Measurements from ENCODE around the gene METTL13.

DNA sequence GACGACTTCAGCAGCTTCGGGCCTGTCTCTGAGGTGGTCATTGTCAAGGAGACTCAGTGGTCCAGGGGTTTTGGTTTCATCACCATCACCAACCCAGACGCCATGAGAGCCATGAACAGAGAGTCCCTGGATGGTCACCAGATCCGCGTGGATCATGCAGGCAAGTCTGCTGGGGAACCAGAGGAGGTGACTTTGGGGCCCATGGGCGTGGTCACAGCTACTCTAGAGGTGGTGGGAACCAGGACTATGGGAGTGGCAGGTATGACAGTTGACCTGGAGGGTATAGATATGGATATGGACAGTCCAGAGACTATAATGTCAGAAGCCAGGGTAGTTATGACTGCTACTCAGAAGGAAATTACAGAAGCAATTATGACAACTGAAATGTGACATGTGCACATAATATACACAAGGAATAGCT, 19.3 kb upstream of the METTL13 start:
- TF ChIP-seq, protein P1, sequence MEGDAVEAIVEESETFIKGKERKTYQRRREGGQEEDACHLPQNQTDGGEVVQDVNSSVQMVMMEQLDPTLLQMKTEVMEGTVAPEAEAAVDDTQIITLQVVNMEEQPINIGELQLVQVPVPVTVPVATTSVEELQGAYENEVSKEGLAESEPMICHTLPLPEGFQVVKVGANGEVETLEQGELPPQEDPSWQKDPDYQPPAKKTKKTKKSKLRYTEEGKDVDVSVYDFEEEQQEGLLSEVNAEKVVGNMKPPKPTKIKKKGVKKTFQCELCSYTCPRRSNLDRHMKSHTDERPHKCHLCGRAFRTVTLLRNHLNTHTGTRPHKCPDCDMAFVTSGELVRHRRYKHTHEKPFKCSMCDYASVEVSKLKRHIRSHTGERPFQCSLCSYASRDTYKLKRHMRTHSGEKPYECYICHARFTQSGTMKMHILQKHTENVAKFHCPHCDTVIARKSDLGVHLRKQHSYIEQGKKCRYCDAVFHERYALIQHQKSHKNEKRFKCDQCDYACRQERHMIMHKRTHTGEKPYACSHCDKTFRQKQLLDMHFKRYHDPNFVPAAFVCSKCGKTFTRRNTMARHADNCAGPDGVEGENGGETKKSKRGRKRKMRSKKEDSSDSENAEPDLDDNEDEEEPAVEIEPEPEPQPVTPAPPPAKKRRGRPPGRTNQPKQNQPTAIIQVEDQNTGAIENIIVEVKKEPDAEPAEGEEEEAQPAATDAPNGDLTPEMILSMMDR (IDR thresholded peaks at IDR 0.05): no peak
- no peak for TF ChIP-seq EZH2 (IDR thresholded peaks at IDR 0.05)

All from neural progenitor cell (in vitro differentiated cells).